Heart left ventricle (tissue), 13 donors: ENCODE results near the gene ZNF486.

ENCODE experiments used
- CTCF ChIP-seq, 12 donors: fragments of 200-600 bp; sonication (generic) in 4 of 12; IDR thresholded peaks; one replicate each; pipeline versions ENCODE4 v1.5.0 to v1.8.0; 2018 to 2022; ENCODE audit warnings: antibody characterized with exemption in 12 of 12, mild to moderate bottlenecking in 5 of 12
- POLR2A ChIP-seq, 2 donors: fragments of 450-650 bp; IDR thresholded peaks; one replicate each; pipeline ENCODE4 v1.6.1; 2017; ENCODE audit warnings: antibody characterized with exemption in 2 of 2, mild to moderate bottlenecking in 2 of 2, moderate library complexity in 2 of 2
- donor health status: ischemic (EF 13 %, LVEDD 7.1; RV severe dilation, severe dysfunction).
- donor health status: DM: no; HTN: yes; CAD: no.
- donor health status: DM: no; HTN: no; CAD: no.
- donor health status: ischemic (EF 25% LVEDD 6.9; RV normal size, moderate dysfunction).
- donor health status: ischemic (EF 25% LVEDD 5.7; RV mildly dilated, moderate dysfunction).
- donor health status: ischemic (EF 35%, LVEDD 5.7; RV mildly dilated, moderate dysfunction).
- donor health status: nonischemic (EF 11% LVEDD 7.7; RV severe dilation, severe dysfunction).
- donor health status: DM: yes; HTN: yes; CAD: no.
- donor health status: PGD.
- donor health status: ischemic (EF 29% LVEDD 5.4; RV normal size, mild dysfunction).
- donor health status: nonischemic (EF 23%, LVEDD 6.1; RV moderate dilation, normal function).

GRCh38 chr19:20247016-20247683 lies 80.1 kb downstream of the ZNF486 start:
- peak in 11 of 12 donors; percentile 16 to 69 (median 53) for TF ChIP-seq CTCF (IDR thresholded peaks at IDR 0.05)
- TF ChIP-seq POLR2A (IDR thresholded peaks at IDR 0.05): no peak
